ENCODE data around the gene DNASE1L3.

DNA sequence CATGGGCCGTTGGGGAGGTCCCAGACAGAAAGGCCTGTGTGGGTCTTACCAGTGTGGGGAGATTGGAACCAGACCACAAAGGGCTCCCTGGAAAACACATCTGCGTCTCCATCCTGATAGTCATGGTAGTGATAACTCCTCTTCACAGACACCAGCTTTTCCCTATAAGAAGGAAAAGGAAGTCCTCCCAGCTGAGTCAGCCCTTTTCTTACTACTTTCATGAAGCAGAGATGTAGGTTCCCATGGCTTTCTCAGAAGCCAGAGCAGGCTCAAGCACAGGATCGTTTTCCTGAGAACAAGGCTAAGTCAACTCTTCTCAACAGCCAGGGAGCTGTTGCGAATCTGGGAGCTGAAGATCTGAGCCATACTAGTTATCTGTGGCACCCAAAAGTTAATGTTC, 6.1 kb downstream of the DNASE1L3 start:
- TF ChIP-seq, protein P1, sequence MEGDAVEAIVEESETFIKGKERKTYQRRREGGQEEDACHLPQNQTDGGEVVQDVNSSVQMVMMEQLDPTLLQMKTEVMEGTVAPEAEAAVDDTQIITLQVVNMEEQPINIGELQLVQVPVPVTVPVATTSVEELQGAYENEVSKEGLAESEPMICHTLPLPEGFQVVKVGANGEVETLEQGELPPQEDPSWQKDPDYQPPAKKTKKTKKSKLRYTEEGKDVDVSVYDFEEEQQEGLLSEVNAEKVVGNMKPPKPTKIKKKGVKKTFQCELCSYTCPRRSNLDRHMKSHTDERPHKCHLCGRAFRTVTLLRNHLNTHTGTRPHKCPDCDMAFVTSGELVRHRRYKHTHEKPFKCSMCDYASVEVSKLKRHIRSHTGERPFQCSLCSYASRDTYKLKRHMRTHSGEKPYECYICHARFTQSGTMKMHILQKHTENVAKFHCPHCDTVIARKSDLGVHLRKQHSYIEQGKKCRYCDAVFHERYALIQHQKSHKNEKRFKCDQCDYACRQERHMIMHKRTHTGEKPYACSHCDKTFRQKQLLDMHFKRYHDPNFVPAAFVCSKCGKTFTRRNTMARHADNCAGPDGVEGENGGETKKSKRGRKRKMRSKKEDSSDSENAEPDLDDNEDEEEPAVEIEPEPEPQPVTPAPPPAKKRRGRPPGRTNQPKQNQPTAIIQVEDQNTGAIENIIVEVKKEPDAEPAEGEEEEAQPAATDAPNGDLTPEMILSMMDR (IDR thresholded peaks at IDR 0.05), result no peak
- TF ChIP-seq EP300 (IDR thresholded peaks at IDR 0.05), result no peak
- TF ChIP-seq POLR2AphosphoS5 (IDR thresholded peaks at IDR 0.05), result no peak

Measured in gastroesophageal sphincter (tissue), 3 donors.